ENCODE data around the gene STPG3. TPM values are rescaled to one million over a fixed set of nuclear protein-coding genes. Genes with fewer than 3 reads are reported as not detected.

STPG3 gene
- total and polyA plus RNA-seq, 9 of the 15 experiments (the other 6 are each of a cell fraction or from before 2014, with no cell fraction given), result not detected

- no peak for TF ChIP-seq KAT2B (IDR thresholded peaks at IDR 0.05; ENCODE audit: low read depth, low read length)
- TF ChIP-seq CBFA2T3 (IDR thresholded peaks at IDR 0.05), result no peak
- peak; percentile 79 for TF ChIP-seq SMAD4 (CRISPR knock-in tag; conservative IDR thresholded peaks at IDR 0.05)
- TF ChIP-seq MBD2 (IDR thresholded peaks at IDR 0.05; ENCODE audit: borderline replicate concordance, low read depth), result no peak
- TF ChIP-seq VEZF1 (CRISPR knock-in tag; IDR thresholded peaks at IDR 0.05), result peak; percentile 11; the same call in 1 of the 2 replicates
- TF ChIP-seq MCM2 (IDR thresholded peaks at IDR 0.05; ENCODE audit: low read depth), result no peak
- TF ChIP-seq CBX1 (IDR thresholded peaks at IDR 0.05; ENCODE audit: low read depth), result no peak
- TF ChIP-seq SFPQ (IDR thresholded peaks at IDR 0.05; ENCODE audit: low read depth, low read length), result no peak
- TF ChIP-seq, protein P1, sequence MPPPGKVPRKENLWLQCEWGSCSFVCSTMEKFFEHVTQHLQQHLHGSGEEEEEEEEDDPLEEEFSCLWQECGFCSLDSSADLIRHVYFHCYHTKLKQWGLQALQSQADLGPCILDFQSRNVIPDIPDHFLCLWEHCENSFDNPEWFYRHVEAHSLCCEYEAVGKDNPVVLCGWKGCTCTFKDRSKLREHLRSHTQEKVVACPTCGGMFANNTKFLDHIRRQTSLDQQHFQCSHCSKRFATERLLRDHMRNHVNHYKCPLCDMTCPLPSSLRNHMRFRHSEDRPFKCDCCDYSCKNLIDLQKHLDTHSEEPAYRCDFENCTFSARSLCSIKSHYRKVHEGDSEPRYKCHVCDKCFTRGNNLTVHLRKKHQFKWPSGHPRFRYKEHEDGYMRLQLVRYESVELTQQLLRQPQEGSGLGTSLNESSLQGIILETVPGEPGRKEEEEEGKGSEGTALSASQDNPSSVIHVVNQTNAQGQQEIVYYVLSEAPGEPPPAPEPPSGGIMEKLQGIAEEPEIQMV (tag; conservative IDR thresholded peaks at IDR 0.05; ENCODE audit: low read depth), result no peak
- TF ChIP-seq RUNX1 (IDR thresholded peaks at IDR 0.05; ENCODE audit: low read depth), result no peak
- TF ChIP-seq BRD4 (IDR thresholded peaks at IDR 0.05), result no peak
- TF ChIP-seq PYGO2 (tag; IDR thresholded peaks at IDR 0.05), result no peak
- TF ChIP-seq FOXJ2 (tag; IDR thresholded peaks at IDR 0.05), result no peak
- TF ChIP-seq ZBTB8A (IDR thresholded peaks at IDR 0.05; ENCODE audit: partially characterized antibody), result no peak
- no peak for TF ChIP-seq ZNF232 (CRISPR knock-in tag; IDR thresholded peaks at IDR 0.05)
- TF ChIP-seq GTF2E2 (tag; IDR thresholded peaks at IDR 0.05), result no peak
- TF ChIP-seq MTF1 (CRISPR knock-in tag; IDR thresholded peaks at IDR 0.05; ENCODE audit: borderline replicate concordance), result no peak
- no peak for TF ChIP-seq ESRRA (IDR thresholded peaks at IDR 0.05; ENCODE audit: borderline replicate concordance, low read depth)
- no peak for TF ChIP-seq WHSC1 (IDR thresholded peaks at IDR 0.05; ENCODE audit: low read length)
- TF ChIP-seq CCNT2 (IDR thresholded peaks at IDR 0.05; ENCODE audit: borderline replicate concordance, extremely low read depth, insufficient read length, low read depth, low read length), result peak; percentile 79
Observed at GRCh38 chr9:137295238-137295811, 44.2 kb downstream of the STPG3 start (continued).
